Cardiac muscle cell (in vitro differentiated cells and primary cell): ENCODE data around the gene SLC4A4. TPM values are rescaled to one million over a fixed set of nuclear protein-coding genes. Genes with fewer than 3 reads are reported as not detected.

Experiments
- DNase-seq, 2 donors: peaks; one replicate each; pipeline versions ENCODE4 v3.0.0 to v3.0.0-alpha.2; 2010 to 2017; ENCODE audit warnings: low read depth in 1 of 2, low spot score in 1 of 2
- H3K27ac ChIP-seq: fragments of 200-600 bp; sonication (generic); 2 replicates; pipeline ENCODE4 v1.5.1; 2016
- H3K27me3 ChIP-seq: fragments of 200-600 bp; sonication (generic); 2 replicates; pipeline ENCODE4 v1.6.0; 2016; ENCODE audit warnings: control low read depth
- H3K36me3 ChIP-seq: fragments of 200-600 bp; sonication (generic); 2 replicates; pipeline ENCODE4 v1.5.1; 2016; ENCODE audit warnings: control low read depth
- H3K4me1 ChIP-seq: fragments of 200-600 bp; sonication (generic); 2 replicates; pipeline ENCODE4 v1.8.1; 2017; ENCODE audit warnings: low read depth, mild to moderate bottlenecking, mixed run types
- H3K4me3 ChIP-seq: fragments of 200-600 bp; sonication (generic); 2 replicates; pipeline ENCODE4 v1.5.1; 2016; ENCODE audit warnings: mild to moderate bottlenecking
- H3K9me3 ChIP-seq: fragments of 200-600 bp; sonication (generic); 2 replicates; pipeline ENCODE4 v1.5.1; 2017; ENCODE audit warnings: low read depth, mild to moderate bottlenecking, control low read depth
- polyA plus RNA-seq: library from polyadenylated mRNA; unstranded; fragments of >200 nt; fragmentation: Nextera tagmentation; extraction: Ambion mirVana; gene quantifications from 2 replicates; pipeline ENCODE4 v1.2.1, GENCODE V29; 2016
- total RNA-seq: library from RNA; depleted of rRNA; stranded (reverse); fragments of >200 nt; gene quantifications from 2 replicates; pipeline ENCODE4 v1.2.3, GENCODE V29; 2016
- TF ChIP-seq, protein P1 (sequence below): IDR thresholded peaks from 2 replicates; pipeline ENCODE4 v1.5.1; 2012; ENCODE audit warnings: low read depth, mild to moderate bottlenecking, low read length

SLC4A4 gene
- total and polyA plus RNA-seq, 2 experiments from 2014 or later: 12.7 to 31.5 TPM

DNA sequence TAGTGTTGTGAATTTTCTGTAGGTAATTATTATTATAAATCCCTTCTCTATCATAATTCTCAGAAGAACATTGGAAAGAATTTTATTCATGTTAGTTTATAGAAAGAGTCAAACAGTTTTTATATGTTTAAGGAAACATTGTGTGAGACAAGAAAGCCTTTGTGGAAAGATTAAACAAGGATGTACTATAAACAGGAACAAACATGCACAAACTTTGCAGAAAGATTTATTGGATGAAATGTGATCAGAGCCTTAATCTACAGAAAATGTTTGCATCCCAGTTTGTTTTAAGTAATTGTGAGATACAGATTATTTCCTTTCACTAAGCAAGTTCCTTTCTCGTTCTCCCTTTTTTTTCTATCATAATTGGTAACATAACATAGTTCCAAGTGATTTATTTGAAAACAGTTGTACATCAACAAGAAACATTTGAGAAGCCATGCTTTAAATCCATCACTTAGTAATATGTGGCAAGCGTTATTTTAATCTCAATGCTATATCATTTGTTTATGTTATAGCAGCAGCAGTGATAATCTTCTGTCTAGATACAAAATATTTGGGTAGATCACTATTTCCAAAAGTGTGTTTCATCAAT is 129.4 kb downstream of the SLC4A4 start:
- Histone ChIP-seq H3K4me3 (no peak overlapping the region), H3K27ac (no peak overlapping the region), H3K9me3 (no peaks in the 10 kb centered on the region), H3K27me3 (no peaks in the 10 kb centered on the region), H3K4me1 (no peaks in the 10 kb centered on the region), H3K36me3 (no peaks in the 10 kb centered on the region)
- DNase-seq: no peak
- TF ChIP-seq, protein P1, sequence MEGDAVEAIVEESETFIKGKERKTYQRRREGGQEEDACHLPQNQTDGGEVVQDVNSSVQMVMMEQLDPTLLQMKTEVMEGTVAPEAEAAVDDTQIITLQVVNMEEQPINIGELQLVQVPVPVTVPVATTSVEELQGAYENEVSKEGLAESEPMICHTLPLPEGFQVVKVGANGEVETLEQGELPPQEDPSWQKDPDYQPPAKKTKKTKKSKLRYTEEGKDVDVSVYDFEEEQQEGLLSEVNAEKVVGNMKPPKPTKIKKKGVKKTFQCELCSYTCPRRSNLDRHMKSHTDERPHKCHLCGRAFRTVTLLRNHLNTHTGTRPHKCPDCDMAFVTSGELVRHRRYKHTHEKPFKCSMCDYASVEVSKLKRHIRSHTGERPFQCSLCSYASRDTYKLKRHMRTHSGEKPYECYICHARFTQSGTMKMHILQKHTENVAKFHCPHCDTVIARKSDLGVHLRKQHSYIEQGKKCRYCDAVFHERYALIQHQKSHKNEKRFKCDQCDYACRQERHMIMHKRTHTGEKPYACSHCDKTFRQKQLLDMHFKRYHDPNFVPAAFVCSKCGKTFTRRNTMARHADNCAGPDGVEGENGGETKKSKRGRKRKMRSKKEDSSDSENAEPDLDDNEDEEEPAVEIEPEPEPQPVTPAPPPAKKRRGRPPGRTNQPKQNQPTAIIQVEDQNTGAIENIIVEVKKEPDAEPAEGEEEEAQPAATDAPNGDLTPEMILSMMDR: no peak

DNA sequence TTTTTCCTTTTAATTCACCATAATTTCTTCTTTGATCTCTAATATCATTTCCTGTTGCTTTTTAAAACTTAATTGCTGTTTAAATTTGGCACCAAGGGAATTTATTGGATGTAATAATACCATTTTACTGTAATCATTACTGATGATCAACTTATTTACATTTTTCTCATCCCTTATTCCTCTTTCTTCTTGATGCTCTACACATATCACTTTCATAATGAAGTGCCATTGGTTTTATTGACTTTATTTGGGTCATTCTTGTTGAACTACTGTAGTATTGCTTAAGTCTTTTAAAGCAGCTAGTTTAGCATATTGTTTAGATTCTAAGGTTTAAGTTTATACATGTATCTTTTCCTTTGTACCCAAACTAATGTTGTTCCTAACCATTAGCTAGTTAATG is 130.7 kb downstream of the SLC4A4 start:
- TF ChIP-seq, protein P1: no peak
- no peak for DNase-seq
- no peaks in the 10 kb centered on the region for H3K4me1 ChIP-seq
- no peaks in the 10 kb centered on the region for H3K9me3 ChIP-seq
- no peak overlapping the region for H3K27ac ChIP-seq
- H3K4me3 ChIP-seq: no peak overlapping the region
- no peaks in the 10 kb centered on the region for H3K36me3 ChIP-seq
- H3K27me3 ChIP-seq: no peaks in the 10 kb centered on the region

DNA sequence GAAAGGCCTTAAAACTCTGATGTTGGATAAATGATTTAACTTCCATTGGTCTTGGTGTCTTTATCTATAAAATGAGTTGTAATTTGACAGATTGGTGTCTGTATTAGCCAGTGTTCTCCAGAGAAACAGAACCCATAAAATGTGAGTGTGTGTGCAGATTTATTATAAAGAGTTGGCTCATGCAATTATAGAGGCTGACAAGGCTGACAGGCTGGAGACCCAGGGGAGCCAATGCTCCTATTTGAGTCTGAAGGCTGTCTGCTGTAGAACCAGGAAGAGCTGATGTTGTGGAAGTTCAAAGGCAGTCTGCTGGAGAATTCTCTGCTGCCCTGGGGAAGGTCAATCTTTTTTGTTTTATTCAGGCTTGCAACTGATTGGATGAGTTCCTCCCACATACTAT is 131.7 kb downstream of the SLC4A4 start:
- no peak for DNase-seq
- Histone ChIP-seq H3K9me3 (no peaks in the 10 kb centered on the region), H3K27ac (no peak overlapping the region), H3K4me1 (no peaks in the 10 kb centered on the region), H3K4me3 (no peak overlapping the region), H3K36me3 (no peaks in the 10 kb centered on the region), H3K27me3 (no peaks in the 10 kb centered on the region)
- TF ChIP-seq, protein P1: no peak

DNA sequence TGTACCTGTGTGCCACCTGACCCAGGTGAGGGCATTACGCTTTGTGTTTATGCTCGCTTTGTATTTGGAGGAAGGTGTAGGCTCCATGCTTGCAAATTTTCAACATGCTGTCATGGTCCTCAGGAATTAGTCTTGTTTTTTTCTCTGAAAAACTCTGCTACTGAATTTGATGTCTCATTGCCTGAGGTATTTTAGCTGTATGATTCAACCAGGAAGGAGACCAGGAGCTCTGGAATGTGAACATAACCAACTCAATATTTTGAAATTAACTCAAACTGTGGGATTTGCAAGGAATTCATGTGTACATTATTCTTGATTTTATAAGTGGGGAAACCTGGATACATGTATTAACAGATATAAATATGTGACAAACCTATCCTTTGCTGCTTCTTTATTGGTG is 134.1 kb downstream of the SLC4A4 start:
- Histone ChIP-seq H3K27me3 (no peaks in the 10 kb centered on the region), H3K4me1 (no peaks in the 10 kb centered on the region), H3K36me3 (no peaks in the 10 kb centered on the region), H3K9me3 (no peaks in the 10 kb centered on the region), H3K4me3 (no peak overlapping the region), H3K27ac (no peak overlapping the region)
- DNase-seq: peak in 1 of 2 donors; percentile 63
- TF ChIP-seq, protein P1: no peak

DNA sequence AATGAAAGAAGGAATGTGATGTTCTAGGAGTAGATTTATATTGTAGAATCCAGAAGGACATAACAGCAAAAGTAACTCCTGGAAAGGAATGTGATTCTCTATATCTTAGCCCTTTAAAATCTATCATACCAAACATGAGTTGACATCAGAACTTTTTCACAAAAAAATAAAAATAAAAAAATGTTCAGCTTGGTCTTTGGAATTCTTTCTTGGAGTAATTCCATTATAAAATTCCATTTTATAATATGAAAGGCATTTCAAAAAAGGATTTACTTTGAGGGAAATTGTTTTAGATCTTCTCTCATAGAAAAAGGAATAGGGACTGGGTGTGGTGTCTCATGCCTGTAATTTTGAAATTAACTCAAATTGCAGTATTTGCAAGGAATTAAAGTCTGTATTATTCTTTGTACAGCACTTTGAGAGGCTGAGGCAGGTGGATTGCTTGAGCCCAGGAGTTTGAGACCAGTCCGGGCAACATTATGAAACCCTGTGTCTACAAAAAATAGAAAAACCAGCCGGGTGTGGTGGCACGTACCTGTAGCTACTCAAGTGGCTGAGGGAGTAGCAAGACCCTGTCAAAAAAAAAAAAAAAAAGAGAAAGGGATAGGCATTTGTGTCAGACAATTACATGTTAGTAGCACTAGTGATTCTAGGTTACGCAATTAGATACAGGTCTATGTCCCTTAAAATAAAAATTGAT is 134.9 kb downstream of the SLC4A4 start:
- no peak for DNase-seq
- H3K9me3 ChIP-seq: no peaks in the 10 kb centered on the region
- H3K36me3 ChIP-seq: no peaks in the 10 kb centered on the region
- TF ChIP-seq, protein P1: no peak
- H3K4me1 ChIP-seq: no peaks in the 10 kb centered on the region
- no peaks in the 10 kb centered on the region for H3K27me3 ChIP-seq
- H3K27ac ChIP-seq: no peak overlapping the region
- H3K4me3 ChIP-seq: no peak overlapping the region
